IgD-negative memory B cell (primary cell): ENCODE results near the gene RAB1A. TPM values are rescaled to one million over a fixed set of nuclear protein-coding genes. Genes with fewer than 3 reads are reported as not detected.

Experiments
- H3K27ac Mint-ChIP-seq, 3 donors: one replicate each; pipeline ENCODE4 v1.8.0; 2020 to 2022; ENCODE audit warnings: mild to moderate bottlenecking in 3 of 3, mixed read lengths in 3 of 3, moderate library complexity in 1 of 3
- H3K27me3 Mint-ChIP-seq: one replicate; pipeline ENCODE4 v1.8.0; 2021; ENCODE audit warnings: mixed read lengths
- H3K36me3 Mint-ChIP-seq: one replicate; pipeline ENCODE4 v1.8.0; 2020; ENCODE audit warnings: mild to moderate bottlenecking, mixed read lengths
- H3K4me1 Mint-ChIP-seq, 3 donors: one replicate each; pipeline ENCODE4 v1.8.0; 2020 to 2022; ENCODE audit warnings: mixed read lengths in 3 of 3, mild to moderate bottlenecking in 1 of 3
- H3K4me3 Mint-ChIP-seq, 4 donors: one replicate each; pipeline ENCODE4 v1.8.0; 2020 to 2022; ENCODE audit warnings: mild to moderate bottlenecking in 4 of 4, mixed read lengths in 4 of 4, moderate library complexity in 3 of 4
- H3K9me3 Mint-ChIP-seq, 3 donors: one replicate each; pipeline ENCODE4 v1.8.0; 2020 to 2021; ENCODE audit warnings: mixed read lengths in 3 of 3, mild to moderate bottlenecking in 1 of 3
- polyA plus RNA-seq: library from polyadenylated mRNA; unstranded; fragments of 300-500 nt; fragmentation: Illumina TruSeq; gene quantifications from one replicate; pipeline ENCODE4 v1.2.3, GENCODE V29; 2021

The RAB1A gene
- polyA plus RNA-seq, 1 donor from 2014 or later, result 44.4 TPM

GRCh38 chr2:65067806-65068553 lies 61.9 kb downstream of the RAB1A start:
- Mint-ChIP-seq H3K9me3 (no peaks in the 10 kb centered on the region), H3K4me3 (peak overlapping the region in 1 of 4 donors; percentile 25), H3K4me1 (peaks cover 26 to 28% (median 28%) of the 10 kb centered on the region in 3 donors), H3K27ac (peak overlapping the region in 2 of 3 donors; percentile 80 to 83), H3K36me3 (no peaks in the 10 kb centered on the region), H3K27me3 (no peaks in the 10 kb centered on the region)

DNA sequence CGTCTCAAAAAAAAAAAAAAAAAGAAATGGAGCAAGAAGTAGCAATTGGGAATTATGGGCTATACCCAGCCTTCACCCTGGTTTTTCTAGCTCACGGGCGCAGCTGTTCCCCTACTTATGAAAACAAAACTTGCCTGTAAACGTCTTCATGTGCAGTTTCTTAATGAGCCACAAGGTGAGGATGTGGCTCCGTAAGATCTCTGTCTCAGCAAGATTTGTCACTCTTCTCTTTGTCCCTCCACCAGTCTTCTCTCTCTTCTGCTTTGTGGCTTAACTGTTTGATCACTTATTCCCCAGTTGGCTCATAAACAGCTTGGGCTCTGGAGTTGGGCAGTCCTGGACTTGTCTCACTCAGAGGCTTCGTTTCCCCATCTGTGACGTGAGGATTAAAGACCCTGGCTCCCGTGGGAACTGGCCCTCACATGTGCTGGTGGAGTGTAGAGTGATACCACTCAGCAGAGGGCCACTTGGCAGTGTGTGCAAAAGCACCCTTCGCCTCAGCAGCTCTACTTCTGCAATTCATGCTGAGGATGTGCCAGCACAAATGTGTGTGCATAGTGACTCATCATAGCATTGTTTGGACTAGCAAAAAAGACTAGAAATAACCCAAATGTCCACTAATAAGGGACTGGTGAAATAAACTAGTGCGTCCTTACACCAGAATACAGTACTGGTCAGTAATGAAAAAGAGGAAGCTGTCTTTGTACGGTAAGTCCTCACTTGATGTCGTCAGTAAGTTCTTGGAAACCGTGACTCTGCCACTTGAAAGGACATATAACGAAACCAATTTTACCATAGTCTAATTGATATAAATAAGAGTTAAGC lies 65.0 kb downstream of the RAB1A start:
- peaks cover 12 to 18% (median 18%) of the 10 kb centered on the region in 3 donors for H3K4me1 Mint-ChIP-seq
- H3K9me3 Mint-ChIP-seq, result no peaks in the 10 kb centered on the region
- H3K27ac Mint-ChIP-seq, result peak overlapping the region; percentile 68 to 95 (median 69)
- peak overlapping the region; percentile 6 to 77 (median 44) for H3K4me3 Mint-ChIP-seq
- H3K27me3 Mint-ChIP-seq, result no peaks in the 10 kb centered on the region
- H3K36me3 Mint-ChIP-seq, result no peaks in the 10 kb centered on the region

- Mint-ChIP-seq H3K4me1 (peaks cover 16 to 21% (median 16%) of the 10 kb centered on the region in 3 donors), H3K4me3 (no peak overlapping the region), H3K27ac (peak overlapping the region in 1 of 3 donors; percentile 67), H3K9me3 (no peaks in the 10 kb centered on the region), H3K27me3 (no peaks in the 10 kb centered on the region), H3K36me3 (no peaks in the 10 kb centered on the region)
Observed at GRCh38 chr2:65062843-65063825, 66.8 kb downstream of the RAB1A start.

DNA sequence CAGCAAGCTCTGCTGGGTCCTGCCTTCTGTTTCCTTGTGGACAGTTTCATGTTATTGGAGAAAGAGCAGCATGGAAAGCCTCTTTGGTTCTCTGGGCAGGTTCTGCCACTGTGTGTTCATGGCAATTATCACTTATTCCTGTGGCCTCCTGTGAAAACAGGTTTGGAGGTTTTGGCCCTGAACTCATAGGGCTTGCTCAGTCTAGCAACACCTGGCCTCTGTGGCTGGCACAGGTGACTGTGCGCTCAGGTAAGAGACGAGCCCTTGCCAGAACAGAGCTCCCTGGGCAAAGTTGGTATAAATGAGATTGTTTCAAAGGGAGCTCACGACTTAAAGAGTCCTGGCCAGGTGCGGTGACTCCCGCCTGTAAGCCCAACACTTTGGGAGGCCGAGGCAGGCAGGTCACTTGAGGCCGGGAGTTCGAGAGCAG lies 68.0 kb downstream of the RAB1A start:
- Mint-ChIP-seq H3K4me3 (peak overlapping the region in 1 of 4 donors; percentile 20), H3K4me1 (peaks cover 17 to 30% (median 27%) of the 10 kb centered on the region in 3 donors), H3K27ac (peak overlapping the region in 1 of 3 donors; percentile 1), H3K9me3 (no peaks in the 10 kb centered on the region), H3K27me3 (no peaks in the 10 kb centered on the region), H3K36me3 (peaks cover 2% of the 10 kb centered on the region)

DNA sequence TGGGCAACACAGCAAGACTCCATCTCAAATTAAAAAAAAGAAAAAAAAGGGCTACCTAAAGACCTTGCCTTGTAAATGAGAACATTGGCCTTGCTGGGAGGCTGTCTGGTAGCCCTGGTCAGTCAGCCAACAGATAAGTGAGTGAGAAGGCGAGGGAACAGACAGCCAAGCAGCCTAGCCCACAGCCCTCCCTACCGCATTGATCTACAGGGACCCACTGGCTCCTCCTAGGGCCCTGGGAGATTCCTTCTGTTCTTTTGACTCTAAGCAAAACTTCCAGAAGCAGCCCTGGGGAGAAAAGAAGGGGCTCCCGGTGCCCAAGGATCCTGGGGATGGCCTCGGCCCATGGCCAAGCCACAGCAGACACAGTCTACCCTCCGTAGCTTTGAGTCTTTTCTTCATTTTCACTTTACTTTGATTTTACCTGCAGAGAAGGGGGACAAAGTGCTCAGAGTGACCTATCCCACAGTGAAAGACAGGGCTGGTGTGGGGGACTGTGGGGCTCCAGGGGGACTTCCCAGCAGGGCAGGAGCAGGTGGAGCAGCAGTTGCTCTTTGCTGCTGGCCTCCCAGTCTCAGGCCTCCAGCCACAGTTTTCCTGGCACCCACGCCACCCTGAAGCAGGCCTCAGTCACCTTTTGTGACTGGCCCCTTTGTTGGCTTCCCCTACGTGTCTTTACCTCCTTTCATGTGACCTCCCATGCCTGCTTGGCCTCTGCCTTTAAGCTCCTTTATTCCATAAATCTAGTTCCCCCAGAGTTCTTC lies 68.6 kb downstream of the RAB1A start:
- Mint-ChIP-seq H3K9me3 (no peaks in the 10 kb centered on the region), H3K27ac (peak overlapping the region in 1 of 3 donors; percentile 47), H3K4me3 (peak overlapping the region in 1 of 4 donors; percentile 20), H3K4me1 (peaks cover 19 to 32% (median 28%) of the 10 kb centered on the region in 3 donors), H3K27me3 (no peaks in the 10 kb centered on the region), H3K36me3 (peaks cover 2% of the 10 kb centered on the region)

GRCh38 chr2:65059071-65059470 lies 70.8 kb downstream of the RAB1A start:
- H3K36me3 Mint-ChIP-seq, result peaks cover 5% of the 10 kb centered on the region
- H3K27ac Mint-ChIP-seq, result peak overlapping the region in 1 of 3 donors; percentile 35
- peak overlapping the region in 1 of 4 donors; percentile 87 for H3K4me3 Mint-ChIP-seq
- H3K9me3 Mint-ChIP-seq, result no peaks in the 10 kb centered on the region
- H3K27me3 Mint-ChIP-seq, result no peaks in the 10 kb centered on the region
- H3K4me1 Mint-ChIP-seq, result peaks cover 20 to 40% (median 36%) of the 10 kb centered on the region in 3 donors

GRCh38 chr2:65057391-65058052 lies 72.4 kb downstream of the RAB1A start:
- Mint-ChIP-seq H3K4me1 (peaks cover 34 to 46% (median 46%) of the 10 kb centered on the region in 3 donors), H3K4me3 (peak overlapping the region; percentile 87 to 98 (median 92)), H3K27me3 (no peaks in the 10 kb centered on the region), H3K36me3 (peaks cover 6% of the 10 kb centered on the region), H3K27ac (peak overlapping the region; percentile 74 to 90 (median 76)), H3K9me3 (no peaks in the 10 kb centered on the region)

DNA sequence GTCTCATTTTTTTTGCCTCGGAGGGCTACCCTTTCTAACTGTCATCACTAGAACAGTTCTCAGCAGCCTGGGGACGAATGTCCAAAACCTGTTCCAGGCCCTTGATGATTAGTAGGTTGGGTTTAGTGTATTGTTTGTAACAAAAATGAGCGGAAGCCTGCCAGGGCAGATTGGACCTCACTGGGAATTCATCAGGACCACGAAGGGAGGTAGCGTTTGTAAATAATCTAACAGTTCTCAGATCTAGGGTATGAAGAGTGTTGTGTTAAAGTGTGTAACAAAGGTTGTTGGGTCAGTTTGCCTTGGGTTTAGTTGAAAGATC lies 72.9 kb downstream of the RAB1A start:
- Mint-ChIP-seq H3K27me3 (no peaks in the 10 kb centered on the region), H3K27ac (peak overlapping the region; percentile 74 to 90 (median 76)), H3K4me3 (peak overlapping the region; percentile 87 to 98 (median 92)), H3K9me3 (no peaks in the 10 kb centered on the region), H3K4me1 (peaks cover 35 to 49% (median 46%) of the 10 kb centered on the region in 3 donors), H3K36me3 (peaks cover 6% of the 10 kb centered on the region)

GRCh38 chr2:65056215-65057053 lies 73.5 kb downstream of the RAB1A start, which contains the start of gene CEP68:
TSS of gene CEP68 (plus strand) at chr2:65056416. CDS start at chr2:65069445, 13,029 bp downstream.
- Mint-ChIP-seq H3K27me3 (no peaks in the 10 kb centered on the region), H3K4me3 (peak within 1 kb of the TSS; percentile 96 to 98 (median 98)), H3K36me3 (peaks cover 7% of the 10 kb centered on the region), H3K4me1 (peaks cover 35 to 53% (median 46%) of the 10 kb centered on the region in 3 donors), H3K9me3 (no peaks in the 10 kb centered on the region), H3K27ac (peak within 1 kb of the TSS; percentile 76 to 99 (median 95))

DNA sequence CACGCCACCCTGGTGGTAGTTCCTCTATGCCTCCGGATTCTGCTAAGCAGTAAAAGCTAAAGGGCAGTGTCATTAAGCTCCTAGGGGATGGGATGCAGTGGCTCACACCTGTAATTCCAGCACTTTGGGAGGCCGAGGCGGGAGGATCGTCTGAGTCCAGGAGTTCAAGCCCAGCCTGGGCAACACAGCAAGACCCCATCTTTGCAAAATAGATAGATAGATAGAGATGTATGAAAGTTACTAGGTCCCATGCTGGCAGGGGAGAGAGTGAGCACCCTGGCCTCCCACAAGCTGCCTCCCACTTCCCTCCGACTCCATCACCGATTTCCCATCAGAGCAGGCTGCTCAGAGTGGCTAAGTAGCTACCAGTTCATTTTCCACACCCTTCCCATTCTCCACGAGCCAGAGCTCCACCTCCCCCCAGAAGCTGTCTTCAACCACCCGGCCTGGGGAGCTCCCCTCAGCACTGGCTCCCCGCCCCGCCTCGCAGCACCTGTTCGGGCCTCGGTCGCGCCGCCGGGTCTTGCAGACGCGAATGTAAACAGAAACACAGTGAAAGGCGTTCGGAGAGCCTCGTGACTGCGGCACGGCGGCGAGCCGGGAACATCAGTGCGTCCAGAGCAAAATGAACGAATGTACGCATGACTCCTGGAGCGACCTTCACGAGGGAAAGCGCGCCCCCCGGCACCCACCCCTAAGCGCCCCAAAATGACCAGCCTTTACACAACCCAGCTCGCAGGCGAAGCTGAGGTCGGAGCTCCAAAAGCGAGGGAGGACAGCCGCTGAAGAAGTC lies 74.3 kb downstream of the RAB1A start:
- Mint-ChIP-seq H3K4me3 (peak overlapping the region; percentile 96 to 98 (median 98)), H3K4me1 (peaks cover 35 to 57% (median 50%) of the 10 kb centered on the region in 3 donors)

DNA sequence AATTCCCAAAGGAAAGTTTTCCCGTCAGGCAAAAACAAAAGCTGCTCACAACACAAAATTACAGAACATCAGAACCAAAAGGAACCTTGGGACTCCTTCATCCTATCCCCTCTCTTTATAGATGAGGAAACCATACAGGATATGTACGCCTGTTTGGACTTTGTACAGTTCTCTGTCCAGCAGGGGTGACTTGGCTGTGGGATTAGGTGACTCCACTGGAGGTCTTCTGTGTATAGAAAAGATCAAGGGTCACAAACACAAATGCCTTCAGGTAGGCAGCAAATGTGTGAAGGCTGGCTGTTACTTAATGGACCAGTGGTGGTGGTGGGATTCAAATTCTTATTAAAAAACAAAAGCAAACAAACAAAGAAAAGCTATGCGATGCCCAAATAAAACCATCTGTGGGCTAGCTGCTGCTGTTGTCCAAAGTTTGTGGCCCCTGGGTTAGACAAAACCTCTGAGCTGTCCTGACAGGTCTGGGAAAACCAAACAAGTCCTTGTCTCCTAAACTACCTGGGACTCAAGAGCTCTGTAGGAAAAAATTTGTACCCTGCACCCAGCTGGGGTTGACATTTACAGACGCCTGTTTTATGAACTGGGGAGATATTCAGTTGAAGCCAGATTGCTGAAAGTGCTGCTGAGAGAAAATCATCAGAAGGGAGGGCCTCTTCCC lies 75.0 kb downstream of the RAB1A start:
- Mint-ChIP-seq H3K4me1 (peaks cover 35 to 57% (median 50%) of the 10 kb centered on the region in 3 donors), H3K27me3 (no peaks in the 10 kb centered on the region), H3K9me3 (peaks cover 0 to 2% (median 0%) of the 10 kb centered on the region in 3 donors), H3K27ac (peak overlapping the region; percentile 30 to 99 (median 95)), H3K36me3 (peaks cover 13% of the 10 kb centered on the region), H3K4me3 (peak overlapping the region; percentile 96 to 98 (median 98))

More for the DNA sequence above, 74.3 kb downstream of the RAB1A start:
- Mint-ChIP-seq H3K9me3 (peaks cover 0 to 2% (median 0%) of the 10 kb centered on the region in 3 donors), H3K27ac (peak overlapping the region; percentile 30 to 99 (median 95)), H3K27me3 (no peaks in the 10 kb centered on the region), H3K36me3 (peaks cover 13% of the 10 kb centered on the region)
